Uterus (tissue), 4 donors: Measurements from ENCODE around the gene DNAAF3. TPM values are rescaled to one million over a fixed set of nuclear protein-coding genes. Genes with fewer than 3 reads are reported as not detected.

ENCODE experiments used
- DNase-seq, 2 donors: peaks; one replicate each; pipeline ENCODE4 v3.0.0-alpha.2; 2019 to 2020
- H3K27ac ChIP-seq, 2 donors: fragments of 200-600 bp; sonication (generic); 1 replicate in 1 of 2; 2 replicates in 1 of 2; pipeline ENCODE4 v1.5.1; 2016 to 2018
- H3K27me3 ChIP-seq, 2 donors: fragments of 200-600 bp; sonication (generic); one replicate each; pipeline ENCODE4 v1.5.1; 2018 to 2019; ENCODE audit warnings: control low read depth in 1 of 2
- H3K36me3 ChIP-seq, 2 donors: fragments of 200-600 bp; sonication (generic); one replicate each; pipeline ENCODE4 v1.5.1; 2019; ENCODE audit warnings: control low read depth in 1 of 2
- H3K4me1 ChIP-seq, 2 donors: fragments of 200-600 bp; sonication (generic); one replicate each; pipeline ENCODE4 v1.5.1; 2018 to 2019; ENCODE audit warnings: control low read depth in 1 of 2
- H3K4me3 ChIP-seq, 2 donors: fragments of 200-600 bp; sonication (generic); 1 replicate in 1 of 2; 2 replicates in 1 of 2; pipeline ENCODE4 v1.5.1; 2018 to 2019; ENCODE audit warnings: mild to moderate bottlenecking in 1 of 2
- H3K9me3 ChIP-seq, 2 donors: fragments of 200-600 bp; sonication (generic); one replicate each; pipeline ENCODE4 v1.5.1; 2019; ENCODE audit warnings: control low read depth in 1 of 2
- CTCF ChIP-seq, 4 experiments: fragments of 200-600 bp in 2 of 4; fragments of 450-650 bp in 2 of 4; sonication (generic) in 2 of 4; IDR thresholded peaks; one replicate each; pipeline ENCODE4 v1.5.1; 2016 to 2019; ENCODE audit warnings: antibody characterized with exemption in 4 of 4, mild to moderate bottlenecking in 2 of 4, moderate library complexity in 1 of 4
- POLR2A ChIP-seq, 2 donors: fragments of 450-650 bp; IDR thresholded peaks; one replicate each; pipeline ENCODE4 v1.6.1; 2016; ENCODE audit warnings: antibody characterized with exemption in 2 of 2, mild to moderate bottlenecking in 1 of 2, moderate library complexity in 1 of 2
- intact Hi-C: fragments of 100-400 bp; cut with DNase I; formaldehyde crosslinking; loops from one replicate; pipeline ENCODE4 v1.15.1; 2023; ENCODE audit warnings: low total_unique reads
- total RNA-seq, 4 donors: library from RNA; depleted of rRNA in 3 of 4; stranded (reverse); fragments of >200 nt in 3 of 4; gene quantifications; one replicate each; pipeline versions ENCODE4 v1.1.0 to v1.2.4, GENCODE V29; 2014 to 2023
- donor health status: DM: yes; HTN: yes; CAD: no.

Gene DNAAF3
- 1 to 10 TPM in 3 of 4 donors, not detected in 1; 3.1 to 4.4 (median 3.9) TPM for total RNA-seq

GRCh38 chr19:55166530-55167268 lies at the start of gene DNAAF3:
TSS of gene DNAAF3 (minus strand) at chr19:55166613. CDS start at chr19:55166413, 200 bp downstream.
- Histone ChIP-seq H3K4me3 (peak within 1 kb of the TSS in 1 of 2 donors; percentile 27), H3K36me3 (no peaks in the 10 kb centered on the region), H3K4me1 (no peaks in the 10 kb centered on the region), H3K27me3 (peaks cover under 1 to 49% of the 10 kb centered on the region in 2 donors), H3K27ac (no peak within 1 kb of the TSS), H3K9me3 (no peaks in the 10 kb centered on the region)
- intact Hi-C loops: no loop called here
- no peak for TF ChIP-seq CTCF (IDR thresholded peaks at IDR 0.05)
- DNase-seq: peak; percentile 56 to 90

- no peak for TF ChIP-seq CTCF (IDR thresholded peaks at IDR 0.05)
- TF ChIP-seq POLR2A (IDR thresholded peaks at IDR 0.05): no peak
- H3K27me3 ChIP-seq: no peaks in the 10 kb centered on the region
- H3K27ac ChIP-seq: no peak overlapping the region
Measured at GRCh38 chr19:55213547-55213946, 47.1 kb upstream of the DNAAF3 start.

GRCh38 chr19:55212447-55212846 lies 46.0 kb upstream of the DNAAF3 start:
- H3K27ac ChIP-seq: no peak overlapping the region
- TF ChIP-seq POLR2A (IDR thresholded peaks at IDR 0.05) (no peak), CTCF (IDR thresholded peaks at IDR 0.05) (no peak)
- intact Hi-C loops: no loop called here
- no peaks in the 10 kb centered on the region for H3K4me1 ChIP-seq
- H3K27me3 ChIP-seq: no peaks in the 10 kb centered on the region
- no peak for DNase-seq
- H3K36me3 ChIP-seq: no peaks in the 10 kb centered on the region
- peaks cover 0 to 6% of the 10 kb centered on the region in 2 donors for H3K9me3 ChIP-seq
- H3K4me3 ChIP-seq: no peak overlapping the region

More at GRCh38 chr19:55213547-55213946, 47.1 kb upstream of the DNAAF3 start:
- intact Hi-C loops: no loop called here
- H3K9me3 ChIP-seq: peaks cover 0 to 6% of the 10 kb centered on the region in 2 donors
- no peak overlapping the region for H3K4me3 ChIP-seq
- no peaks in the 10 kb centered on the region for H3K4me1 ChIP-seq
- DNase-seq: no peak
- no peaks in the 10 kb centered on the region for H3K36me3 ChIP-seq

- peak in 1 of 2 donors; percentile 28 for DNase-seq
- TF ChIP-seq POLR2A (IDR thresholded peaks at IDR 0.05) (no peak), CTCF (IDR thresholded peaks at IDR 0.05) (no peak)
- H3K36me3 ChIP-seq: no peaks in the 10 kb centered on the region
- H3K27me3 ChIP-seq: no peaks in the 10 kb centered on the region
- intact Hi-C loops: no loop called here
- no peaks in the 10 kb centered on the region for H3K4me1 ChIP-seq
- peaks cover 0 to 6% of the 10 kb centered on the region in 2 donors for H3K9me3 ChIP-seq
- H3K4me3 ChIP-seq: no peak overlapping the region
- peak overlapping the region in 1 of 2 donors; percentile 43 for H3K27ac ChIP-seq
Measured at GRCh38 chr19:55209693-55210472, 43.5 kb upstream of the DNAAF3 start.
